ENCODE results near the gene ADAM17.

ADAM17 gene

DNA sequence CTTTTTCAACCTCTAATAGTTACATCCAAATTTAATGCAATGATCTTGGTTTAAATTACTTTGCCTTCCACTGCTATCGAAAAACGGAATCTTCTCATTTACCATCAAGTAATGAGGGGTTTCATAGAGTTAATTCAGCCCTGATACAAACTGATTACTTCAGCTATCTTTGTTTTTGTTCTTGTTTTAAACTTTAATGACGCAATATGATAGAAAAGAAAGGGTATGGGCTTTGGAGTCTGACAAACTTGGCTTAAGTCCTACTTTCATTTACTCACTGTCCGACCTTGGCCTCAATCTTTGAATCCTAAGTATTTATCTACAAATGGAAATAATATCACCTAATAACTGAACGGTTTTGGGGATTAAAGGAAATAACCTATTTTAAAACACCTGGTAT lies 16.1 kb downstream of the ADAM17 start:
- Histone ChIP-seq H3K36me3 (ENCODE audit: control insufficient read depth, insufficient read depth, low read length, severe bottlenecking) (peaks cover 13% of the 10 kb centered on the region), H3K27me3 (replicated peaks; ENCODE audit: control insufficient read depth, insufficient read depth, low read length) (no peaks in the 10 kb centered on the region), H3K4me3 (ENCODE audit: low read length) (peak overlapping the region; percentile 55), H3K4me1 (ENCODE audit: control insufficient read depth, insufficient read depth, low read length) (peaks cover 53% of the 10 kb centered on the region), H3K9me3 (ENCODE audit: control insufficient read depth, low read length) (no peaks in the 10 kb centered on the region), H3K9ac (ENCODE audit: low read length) (peak overlapping the region; percentile 48)
- peak; percentile 22 for DNase-seq (ENCODE audit: low read depth)

DNA sequence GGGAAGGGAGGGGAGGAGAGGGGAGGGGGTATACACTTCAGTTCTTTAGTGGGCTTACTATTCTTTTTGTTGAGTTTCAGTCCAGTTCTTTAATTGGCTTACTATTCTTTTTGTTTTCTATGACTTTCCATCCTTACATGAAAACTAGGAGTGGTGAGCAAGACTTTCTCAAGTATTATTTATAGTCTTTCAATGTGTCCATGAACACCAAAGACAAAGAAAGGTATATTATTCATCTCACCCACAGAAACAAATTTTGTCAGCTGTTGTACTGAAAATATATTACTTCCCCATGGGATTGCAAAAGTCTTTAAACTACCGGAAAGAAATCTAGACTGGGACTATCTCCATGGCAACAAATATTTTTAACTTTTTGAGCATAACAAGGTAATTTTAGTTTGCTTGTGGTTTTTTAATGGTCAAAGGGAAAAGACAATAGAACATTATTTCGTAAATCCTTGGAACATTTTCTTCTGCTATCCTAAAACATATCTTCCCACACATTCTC lies 17.6 kb downstream of the ADAM17 start:
- peak overlapping the region; percentile 82 for H3K9ac ChIP-seq (ENCODE audit: low read length)
- peaks cover 27% of the 10 kb centered on the region for H3K36me3 ChIP-seq (ENCODE audit: control insufficient read depth, insufficient read depth, low read length, severe bottlenecking)
- peaks cover 49% of the 10 kb centered on the region for H3K4me1 ChIP-seq (ENCODE audit: control insufficient read depth, insufficient read depth, low read length)
- peak overlapping the region; percentile 68 for H3K4me3 ChIP-seq (ENCODE audit: low read length)
- peak; percentile 95 for DNase-seq (ENCODE audit: low read depth)
- H3K9me3 ChIP-seq (ENCODE audit: control insufficient read depth, low read length): no peaks in the 10 kb centered on the region
- H3K27me3 ChIP-seq (replicated peaks; ENCODE audit: control insufficient read depth, insufficient read depth, low read length): no peaks in the 10 kb centered on the region

DNA sequence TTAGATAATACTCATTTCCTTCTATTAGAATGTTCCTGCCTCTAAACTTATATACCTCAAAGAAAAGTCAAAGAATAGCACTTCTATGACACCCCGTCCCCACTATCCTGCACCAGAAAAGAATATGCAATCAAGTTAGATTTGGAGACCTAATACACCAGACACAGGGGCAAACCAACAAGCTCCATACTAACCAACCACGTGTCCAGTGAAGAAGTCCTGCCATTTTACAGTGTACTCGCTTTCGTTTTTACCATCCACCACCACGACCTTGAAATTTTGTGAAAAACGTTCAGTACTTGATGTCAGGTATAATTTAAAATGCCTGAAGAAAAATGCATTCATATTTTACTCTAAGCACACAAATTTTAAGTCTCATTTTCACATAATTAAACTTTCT lies 19.1 kb downstream of the ADAM17 start:
- H3K9me3 ChIP-seq (ENCODE audit: control insufficient read depth, low read length): no peaks in the 10 kb centered on the region
- no peaks in the 10 kb centered on the region for H3K27me3 ChIP-seq (replicated peaks; ENCODE audit: control insufficient read depth, insufficient read depth, low read length)
- peaks cover 47% of the 10 kb centered on the region for H3K4me1 ChIP-seq (ENCODE audit: control insufficient read depth, insufficient read depth, low read length)
- no peak overlapping the region for H3K4me3 ChIP-seq (ENCODE audit: low read length)
- no peak overlapping the region for H3K9ac ChIP-seq (ENCODE audit: low read length)
- DNase-seq (ENCODE audit: low read depth): no peak
- H3K36me3 ChIP-seq (ENCODE audit: control insufficient read depth, insufficient read depth, low read length, severe bottlenecking): peaks cover 41% of the 10 kb centered on the region

DNA sequence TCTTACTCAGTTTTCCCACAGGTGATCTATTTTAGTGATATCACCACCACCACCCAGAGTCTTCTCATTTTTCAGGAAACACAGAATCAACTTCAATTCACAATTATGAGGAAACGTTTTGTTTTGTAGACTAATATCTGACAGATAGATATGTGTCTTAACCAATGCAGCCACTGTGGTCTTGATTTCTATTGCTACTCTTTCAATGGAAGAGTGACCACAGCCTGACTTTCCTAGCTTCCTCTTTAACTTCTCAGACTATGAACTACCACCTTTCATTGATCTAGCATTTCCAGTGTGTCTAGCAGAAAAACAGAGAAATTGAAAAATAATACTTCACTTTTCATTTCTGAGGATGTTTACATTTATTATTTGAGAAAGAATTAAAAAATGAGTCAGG lies 20.5 kb downstream of the ADAM17 start:
- peaks cover 46% of the 10 kb centered on the region for H3K4me1 ChIP-seq (ENCODE audit: control insufficient read depth, insufficient read depth, low read length)
- no peak overlapping the region for H3K9ac ChIP-seq (ENCODE audit: low read length)
- no peak for DNase-seq (ENCODE audit: low read depth)
- H3K36me3 ChIP-seq (ENCODE audit: control insufficient read depth, insufficient read depth, low read length, severe bottlenecking): peaks cover 39% of the 10 kb centered on the region
- H3K9me3 ChIP-seq (ENCODE audit: control insufficient read depth, low read length): no peaks in the 10 kb centered on the region
- H3K4me3 ChIP-seq (ENCODE audit: low read length): no peak overlapping the region
- no peaks in the 10 kb centered on the region for H3K27me3 ChIP-seq (replicated peaks; ENCODE audit: control insufficient read depth, insufficient read depth, low read length)

DNA sequence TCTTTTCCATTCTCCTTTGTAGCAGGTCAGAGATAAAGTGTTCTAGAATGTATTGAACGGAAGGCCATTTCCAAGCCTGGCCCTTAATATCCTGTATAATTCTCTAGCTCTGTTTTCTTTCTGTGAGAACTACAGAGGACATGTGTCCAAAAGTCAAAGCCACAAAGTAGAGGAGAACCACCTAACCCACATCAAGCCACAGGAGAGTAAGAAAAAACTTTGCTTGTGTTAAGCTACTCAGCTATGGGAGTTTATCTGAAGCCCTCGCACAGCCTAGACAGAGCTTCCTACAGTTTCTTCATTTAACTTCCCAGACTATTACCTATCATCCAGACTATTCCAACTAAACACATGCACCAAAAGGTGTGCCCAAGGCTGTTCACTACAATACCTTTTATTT lies 22.0 kb downstream of the ADAM17 start:
- peaks cover 31% of the 10 kb centered on the region for H3K4me1 ChIP-seq (ENCODE audit: control insufficient read depth, insufficient read depth, low read length)
- H3K27me3 ChIP-seq (replicated peaks; ENCODE audit: control insufficient read depth, insufficient read depth, low read length): no peaks in the 10 kb centered on the region
- no peak for DNase-seq (ENCODE audit: low read depth)
- no peak overlapping the region for H3K9ac ChIP-seq (ENCODE audit: low read length)
- H3K36me3 ChIP-seq (ENCODE audit: control insufficient read depth, insufficient read depth, low read length, severe bottlenecking): peaks cover 53% of the 10 kb centered on the region
- H3K9me3 ChIP-seq (ENCODE audit: control insufficient read depth, low read length): no peaks in the 10 kb centered on the region
- H3K4me3 ChIP-seq (ENCODE audit: low read length): no peak overlapping the region

DNA sequence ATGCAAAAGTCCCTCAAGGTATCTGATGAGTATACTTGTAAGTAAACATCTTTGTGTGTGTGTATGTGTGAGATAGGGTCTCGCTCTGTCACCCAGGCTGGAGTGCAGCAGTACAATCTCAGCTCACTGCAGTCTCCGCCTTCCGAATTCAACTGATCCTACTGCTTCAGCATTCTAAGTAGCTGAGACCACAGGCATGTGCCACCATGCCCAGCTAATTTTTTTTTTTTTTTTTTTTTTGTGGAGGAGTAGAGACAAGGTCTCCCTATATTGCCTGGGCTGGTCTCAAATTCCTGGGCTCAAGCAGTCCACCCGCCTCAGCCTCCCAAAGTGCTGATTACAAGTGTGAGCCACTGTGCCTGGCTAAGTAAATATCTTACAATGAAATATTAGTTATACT lies 23.2 kb downstream of the ADAM17 start:
- Histone ChIP-seq H3K9ac (ENCODE audit: low read length) (no peak overlapping the region), H3K27me3 (replicated peaks; ENCODE audit: control insufficient read depth, insufficient read depth, low read length) (no peaks in the 10 kb centered on the region), H3K4me3 (ENCODE audit: low read length) (no peak overlapping the region), H3K9me3 (ENCODE audit: control insufficient read depth, low read length) (no peaks in the 10 kb centered on the region), H3K4me1 (ENCODE audit: control insufficient read depth, insufficient read depth, low read length) (peaks cover 21% of the 10 kb centered on the region), H3K36me3 (ENCODE audit: control insufficient read depth, insufficient read depth, low read length, severe bottlenecking) (peaks cover 62% of the 10 kb centered on the region)
- DNase-seq (ENCODE audit: low read depth): no peak

DNA sequence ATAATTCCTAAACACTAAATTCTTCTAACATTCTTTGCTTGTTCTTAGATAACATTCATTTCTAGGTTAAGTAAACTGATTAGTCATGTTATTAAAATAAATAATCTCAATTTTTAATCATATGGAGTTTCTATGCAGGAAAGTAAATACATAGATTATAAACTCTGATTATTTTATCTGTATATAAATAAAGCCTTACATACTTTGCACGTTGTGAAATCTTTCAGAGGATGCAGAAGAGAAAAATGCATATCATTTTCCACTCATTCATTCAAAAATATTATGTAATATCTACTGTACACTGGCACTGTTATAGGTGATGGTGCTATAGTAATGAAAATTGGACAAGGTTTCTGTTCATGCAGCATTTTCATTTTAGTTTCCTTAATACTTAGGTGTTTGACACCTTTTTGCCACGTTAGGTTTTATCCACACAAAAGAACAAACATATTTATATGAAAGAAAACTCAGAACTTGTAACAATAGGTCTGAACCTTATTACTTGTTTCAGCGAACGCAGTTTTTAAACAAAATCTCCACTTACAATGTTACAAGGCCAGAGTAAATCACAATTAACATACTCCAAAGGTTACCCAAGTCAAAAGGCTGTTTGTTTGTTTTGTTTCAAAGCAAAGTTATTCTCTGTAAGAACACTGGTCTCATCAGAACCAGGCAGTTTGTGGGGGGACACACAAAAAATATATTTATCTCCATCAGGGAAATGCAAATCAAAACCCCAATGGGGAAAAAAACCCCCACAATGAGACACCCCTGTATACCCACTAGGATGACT lies 27.4 kb downstream of the ADAM17 start:
- peak; percentile 28 for DNase-seq (ENCODE audit: low read depth)
- peaks cover 75% of the 10 kb centered on the region for H3K36me3 ChIP-seq (ENCODE audit: control insufficient read depth, insufficient read depth, low read length, severe bottlenecking)
- H3K9ac ChIP-seq (ENCODE audit: low read length): no peak overlapping the region
- H3K9me3 ChIP-seq (ENCODE audit: control insufficient read depth, low read length): no peaks in the 10 kb centered on the region
- H3K4me3 ChIP-seq (ENCODE audit: low read length): no peak overlapping the region
- H3K27me3 ChIP-seq (replicated peaks; ENCODE audit: control insufficient read depth, insufficient read depth, low read length): no peaks in the 10 kb centered on the region
- H3K4me1 ChIP-seq (ENCODE audit: control insufficient read depth, insufficient read depth, low read length): no peaks in the 10 kb centered on the region

DNA sequence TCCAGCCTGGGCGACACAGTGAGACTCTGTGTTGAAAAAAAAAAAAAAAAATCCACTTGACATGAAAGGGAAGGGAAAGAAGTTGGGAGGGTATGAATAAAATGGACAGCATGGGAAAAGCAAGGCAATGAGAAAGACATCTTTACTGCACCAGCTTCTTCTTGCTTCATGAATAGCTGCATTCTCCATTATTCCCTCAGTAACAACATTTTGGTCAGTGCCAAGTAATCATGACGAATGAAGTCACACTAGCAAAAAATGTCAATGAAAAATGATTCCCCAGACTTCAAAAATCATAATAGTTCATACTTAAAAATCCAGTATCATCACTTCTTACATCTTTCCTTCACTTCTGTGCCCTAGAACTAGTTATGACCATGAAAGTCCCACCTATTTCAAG lies 30.4 kb downstream of the ADAM17 start:
- Histone ChIP-seq H3K9ac (ENCODE audit: low read length) (no peak overlapping the region), H3K4me1 (ENCODE audit: control insufficient read depth, insufficient read depth, low read length) (no peaks in the 10 kb centered on the region), H3K9me3 (ENCODE audit: control insufficient read depth, low read length) (no peaks in the 10 kb centered on the region), H3K27me3 (replicated peaks; ENCODE audit: control insufficient read depth, insufficient read depth, low read length) (no peaks in the 10 kb centered on the region), H3K4me3 (ENCODE audit: low read length) (no peak overlapping the region), H3K36me3 (ENCODE audit: control insufficient read depth, insufficient read depth, low read length, severe bottlenecking) (peaks cover 86% of the 10 kb centered on the region)
- DNase-seq (ENCODE audit: low read depth): no peak

DNA sequence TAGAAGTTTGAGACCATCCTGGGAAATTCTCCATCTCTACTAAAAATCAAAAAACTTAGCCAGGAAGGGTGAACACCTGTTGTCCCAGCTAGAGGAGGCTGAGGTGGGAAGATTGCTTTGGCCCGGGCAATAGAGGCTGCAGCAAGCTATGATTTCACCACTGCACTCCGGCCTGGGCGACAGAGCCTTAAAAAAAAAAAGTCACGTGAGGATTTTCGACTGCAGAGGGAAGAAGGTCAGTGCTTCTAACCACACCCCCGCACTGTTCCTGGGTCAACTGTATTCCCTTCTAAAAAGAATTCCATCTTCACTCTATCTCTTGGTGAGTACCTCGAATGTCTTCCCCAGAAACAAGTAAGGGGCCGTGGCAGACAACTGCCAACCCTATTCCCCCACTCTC lies 31.3 kb downstream of the ADAM17 start:
- Histone ChIP-seq H3K27me3 (replicated peaks; ENCODE audit: control insufficient read depth, insufficient read depth, low read length) (no peaks in the 10 kb centered on the region), H3K36me3 (ENCODE audit: control insufficient read depth, insufficient read depth, low read length, severe bottlenecking) (peaks cover 86% of the 10 kb centered on the region), H3K9ac (ENCODE audit: low read length) (no peak overlapping the region), H3K4me1 (ENCODE audit: control insufficient read depth, insufficient read depth, low read length) (no peaks in the 10 kb centered on the region), H3K4me3 (ENCODE audit: low read length) (no peak overlapping the region), H3K9me3 (ENCODE audit: control insufficient read depth, low read length) (no peaks in the 10 kb centered on the region)
- DNase-seq (ENCODE audit: low read depth): no peak

DNA sequence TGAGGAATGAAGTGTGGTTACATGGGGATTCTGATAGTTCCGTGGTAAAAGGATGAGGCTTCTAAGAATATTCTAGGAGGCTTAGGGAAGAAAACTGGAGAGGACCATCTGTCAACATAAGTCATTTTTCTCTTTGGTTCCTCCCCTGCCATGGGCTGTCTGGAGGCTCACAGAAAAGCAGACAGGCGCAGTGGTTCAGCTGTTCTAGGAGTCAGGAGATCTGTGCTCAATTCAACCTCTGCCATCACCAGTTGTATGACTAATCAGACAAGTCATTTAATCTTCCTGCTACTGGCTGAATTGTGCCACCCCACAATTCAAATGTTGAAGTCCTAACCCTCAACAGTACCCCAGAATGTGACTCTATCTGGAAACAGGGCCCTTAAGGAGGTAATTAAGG lies 36.4 kb downstream of the ADAM17 start:
- no peak for DNase-seq (ENCODE audit: low read depth)
- Histone ChIP-seq H3K4me3 (ENCODE audit: low read length) (no peak overlapping the region), H3K9me3 (ENCODE audit: control insufficient read depth, low read length) (no peaks in the 10 kb centered on the region), H3K4me1 (ENCODE audit: control insufficient read depth, insufficient read depth, low read length) (no peaks in the 10 kb centered on the region), H3K36me3 (ENCODE audit: control insufficient read depth, insufficient read depth, low read length, severe bottlenecking) (peaks cover 89% of the 10 kb centered on the region), H3K27me3 (replicated peaks; ENCODE audit: control insufficient read depth, insufficient read depth, low read length) (no peaks in the 10 kb centered on the region), H3K9ac (ENCODE audit: low read length) (no peak overlapping the region)

DNA sequence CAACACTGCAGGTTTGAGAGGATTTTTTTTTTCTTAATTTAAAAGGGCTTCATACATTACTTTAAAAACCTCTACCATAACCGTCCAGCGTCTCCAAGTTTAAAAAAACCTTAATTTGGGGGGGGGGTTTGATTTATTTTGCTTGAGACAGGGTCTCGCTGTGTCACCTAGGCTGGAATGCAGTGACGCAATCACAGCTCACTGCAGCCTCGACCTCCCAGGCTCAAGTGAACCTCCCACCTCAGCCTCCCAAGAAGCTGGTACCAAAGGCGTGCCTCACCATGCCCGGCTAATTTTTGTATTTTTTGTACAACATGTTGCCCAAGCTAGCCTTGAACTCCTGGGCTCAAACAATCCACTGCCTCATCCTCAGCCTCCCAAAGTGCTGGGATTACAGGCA lies 36.9 kb downstream of the ADAM17 start:
- H3K4me3 ChIP-seq (ENCODE audit: low read length): no peak overlapping the region
- DNase-seq (ENCODE audit: low read depth): no peak
- H3K36me3 ChIP-seq (ENCODE audit: control insufficient read depth, insufficient read depth, low read length, severe bottlenecking): peaks cover 85% of the 10 kb centered on the region
- H3K9me3 ChIP-seq (ENCODE audit: control insufficient read depth, low read length): no peaks in the 10 kb centered on the region
- no peak overlapping the region for H3K9ac ChIP-seq (ENCODE audit: low read length)
- H3K4me1 ChIP-seq (ENCODE audit: control insufficient read depth, insufficient read depth, low read length): no peaks in the 10 kb centered on the region
- H3K27me3 ChIP-seq (replicated peaks; ENCODE audit: control insufficient read depth, insufficient read depth, low read length): no peaks in the 10 kb centered on the region

DNA sequence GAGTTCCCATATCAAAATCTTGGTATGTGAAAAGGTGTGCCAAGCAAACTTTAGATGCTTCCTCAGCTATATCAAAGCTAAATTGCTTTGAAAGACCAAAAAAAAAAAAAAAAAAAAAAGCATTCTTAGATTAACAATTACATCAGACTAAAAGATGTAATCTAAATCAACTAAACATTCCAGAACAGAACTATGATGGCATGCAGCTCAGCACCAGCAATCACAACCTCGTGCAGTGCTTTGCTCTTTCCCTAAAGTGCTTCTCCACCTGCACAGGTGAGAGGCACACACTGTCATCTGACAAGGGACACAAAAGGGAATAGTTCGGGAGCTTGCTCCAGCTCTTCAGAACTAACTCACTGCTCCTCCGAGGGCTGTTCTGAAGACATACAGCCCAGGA lies 37.5 kb downstream of the ADAM17 start:
- DNase-seq (ENCODE audit: low read depth): peak; percentile 24
- H3K36me3 ChIP-seq (ENCODE audit: control insufficient read depth, insufficient read depth, low read length, severe bottlenecking): peaks cover 84% of the 10 kb centered on the region
- no peaks in the 10 kb centered on the region for H3K27me3 ChIP-seq (replicated peaks; ENCODE audit: control insufficient read depth, insufficient read depth, low read length)
- H3K9me3 ChIP-seq (ENCODE audit: control insufficient read depth, low read length): no peaks in the 10 kb centered on the region
- H3K4me3 ChIP-seq (ENCODE audit: low read length): no peak overlapping the region
- no peak overlapping the region for H3K9ac ChIP-seq (ENCODE audit: low read length)
- no peaks in the 10 kb centered on the region for H3K4me1 ChIP-seq (ENCODE audit: control insufficient read depth, insufficient read depth, low read length)
